Neural progenitor cell (in vitro differentiated cells): ENCODE measurements around the gene TADA3. TPM values are rescaled to one million over a fixed set of nuclear protein-coding genes. Genes with fewer than 3 reads are reported as not detected.

Experiments
- DNase-seq: peaks from one replicate; pipeline ENCODE4 v3.0.0-alpha.2; 2016; ENCODE audit warnings: low spot score
- H2AFZ ChIP-seq: fragments of 200-600 bp; sonication (generic); replicated peaks from 2 replicates; pipeline ENCODE4 v1.6.1; 2016; ENCODE audit warnings: antibody characterized with exemption
- H3F3A ChIP-seq: fragments of 200-600 bp; sonication (generic); 2 replicates; pipeline ENCODE4 v1.6.1; 2016; ENCODE audit warnings: antibody characterized with exemption, low read depth
- H3K27ac ChIP-seq: fragments of 200-600 bp; sonication (generic); 2 replicates; pipeline ENCODE4 v1.5.1; 2016; ENCODE audit warnings: mild to moderate bottlenecking
- H3K27me3 ChIP-seq: fragments of 200-600 bp; sonication (generic); 2 replicates; pipeline ENCODE4 v1.6.1; 2016; ENCODE audit warnings: mild to moderate bottlenecking, moderate library complexity
- H3K36me3 ChIP-seq: fragments of 200-600 bp; sonication (generic); 2 replicates; pipeline ENCODE4 v1.5.1; 2016
- H3K4me1 ChIP-seq: fragments of 200-600 bp; sonication (generic); 2 replicates; pipeline ENCODE4 v1.6.1; 2016; ENCODE audit warnings: mixed run types
- H3K4me2 ChIP-seq: fragments of 200-600 bp; sonication (generic); 2 replicates; pipeline ENCODE4 v1.6.1; 2016
- H3K4me3 ChIP-seq: fragments of 200-600 bp; sonication (generic); 2 replicates; pipeline ENCODE4 v1.5.1; 2016
- H3K79me2 ChIP-seq: fragments of 200-600 bp; sonication (generic); 2 replicates; pipeline ENCODE4 v1.6.1; 2016; ENCODE audit warnings: low read depth
- H3K9ac ChIP-seq: fragments of 200-600 bp; sonication (generic); 2 replicates; pipeline ENCODE4 v1.6.1; 2016
- H3K9me3 ChIP-seq: fragments of 200-600 bp; sonication (generic); 2 replicates; pipeline ENCODE4 v1.5.1; 2016; ENCODE audit warnings: low read depth
- H4K20me1 ChIP-seq: fragments of 200-600 bp; sonication (generic); 2 replicates; pipeline ENCODE4 v1.6.1; 2016; ENCODE audit warnings: low read depth
- H3K27ac Mint-ChIP-seq: 3 replicates; pipeline ENCODE4 v1.8.0; 2021; ENCODE audit warnings: mixed read lengths
- H3K27me3 Mint-ChIP-seq: 2 replicates; pipeline ENCODE4 v1.8.0; 2022; ENCODE audit warnings: low read depth, mild to moderate bottlenecking, inconsistent platforms, moderate library complexity, mixed read lengths; ENCODE audit not compliant: insufficient read depth
- H3K36me3 Mint-ChIP-seq: 3 replicates; pipeline ENCODE4 v1.8.0; 2021; ENCODE audit warnings: mixed read lengths
- H3K4me1 Mint-ChIP-seq: 3 replicates; pipeline ENCODE4 v1.8.0; 2021; ENCODE audit warnings: mixed read lengths
- H3K4me3 Mint-ChIP-seq: 3 replicates; pipeline ENCODE4 v1.8.0; 2021; ENCODE audit warnings: mild to moderate bottlenecking, moderate library complexity, mixed read lengths
- H3K9me3 Mint-ChIP-seq: 3 replicates; pipeline ENCODE4 v1.8.0; 2020; ENCODE audit warnings: mixed read lengths
- CTCF ChIP-seq: fragments of 200-600 bp; sonication (generic); IDR thresholded peaks from 2 replicates; pipeline ENCODE4 v1.5.1; 2017; ENCODE audit warnings: antibody characterized with exemption, mild to moderate bottlenecking
- EZH2 ChIP-seq: fragments of 200-600 bp; sonication (generic); IDR thresholded peaks from 2 replicates; pipeline ENCODE4 v1.6.1; 2017; ENCODE audit warnings: antibody characterized with exemption, mild to moderate bottlenecking, moderate library complexity
- EZH2phosphoT487 ChIP-seq: fragments of 200-600 bp; sonication (generic); IDR thresholded peaks from 2 replicates; pipeline ENCODE4 v1.6.1; 2017; ENCODE audit warnings: antibody characterized with exemption
- total RNA-seq: library from RNA; depleted of rRNA; stranded (reverse); fragments of >200 nt; gene quantifications from 2 replicates; pipeline ENCODE4 v1.2.3, GENCODE V29; 2015; ENCODE audit warnings: low replicate concordance

The TADA3 gene
- total RNA-seq, 1 donor from 2014 or later: 50.8 TPM

DNA sequence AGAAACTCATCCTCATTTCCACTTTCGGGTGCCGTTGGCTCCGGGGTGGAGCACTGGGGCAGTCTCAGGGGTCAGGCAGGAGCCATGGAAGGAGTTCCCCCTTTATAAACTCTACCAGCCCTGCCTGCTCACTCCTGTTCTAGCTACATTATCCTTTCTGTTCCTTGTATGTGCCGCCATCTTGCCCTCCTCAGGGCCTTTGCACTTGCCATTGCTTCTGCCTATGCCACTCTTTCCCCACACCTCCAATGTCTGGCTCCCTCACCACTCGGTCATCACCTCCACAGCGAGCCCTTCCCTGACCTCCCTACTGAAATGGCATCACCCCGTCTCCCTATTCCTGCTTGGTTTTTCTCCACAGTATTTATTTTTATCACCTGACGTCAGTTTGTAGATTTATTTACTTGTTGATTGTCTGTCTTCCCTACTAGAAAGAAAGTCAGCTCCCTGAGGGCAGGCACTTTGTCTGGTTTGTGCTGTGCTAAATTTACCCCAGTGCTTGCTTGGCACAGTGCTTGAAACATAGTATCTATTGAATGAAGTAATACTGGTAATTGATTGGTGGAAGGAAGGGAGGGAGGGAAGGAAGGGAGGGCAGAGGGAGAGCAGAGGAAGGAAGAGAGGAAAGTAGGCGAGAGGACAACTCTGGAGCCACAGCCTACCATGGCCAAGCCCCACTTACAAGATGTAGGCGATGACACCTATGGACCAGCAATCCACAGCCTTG is 31.3 kb downstream of the TADA3 start:
- no peak overlapping the region for H3K4me3 ChIP-seq
- H3K4me1 Mint-ChIP-seq: no peaks in the 10 kb centered on the region
- H3F3A ChIP-seq: peaks cover 7% of the 10 kb centered on the region
- peaks cover 2% of the 10 kb centered on the region for H3K4me1 ChIP-seq
- no peaks in the 10 kb centered on the region for H4K20me1 ChIP-seq
- no peak overlapping the region for H3K27ac Mint-ChIP-seq
- TF ChIP-seq EZH2phosphoT487: no peak
- no peak for TF ChIP-seq CTCF
- no peak for TF ChIP-seq EZH2
- H3K27me3 Mint-ChIP-seq: peaks cover 7% of the 10 kb centered on the region
- H3K36me3 Mint-ChIP-seq: peaks cover 29% of the 10 kb centered on the region
- DNase-seq: no peak
- no peaks in the 10 kb centered on the region for H3K9me3 Mint-ChIP-seq
- no peak overlapping the region for H3K9ac ChIP-seq
- no peaks in the 10 kb centered on the region for H3K36me3 ChIP-seq
- no peaks in the 10 kb centered on the region for H3K27me3 ChIP-seq
- no peak overlapping the region for H3K27ac ChIP-seq
- H2AFZ ChIP-seq: no peak overlapping the region
- no peaks in the 10 kb centered on the region for H3K9me3 ChIP-seq
- no peaks in the 10 kb centered on the region for H3K79me2 ChIP-seq
- H3K4me3 Mint-ChIP-seq: no peak overlapping the region
- H3K4me2 ChIP-seq: no peak overlapping the region

DNA sequence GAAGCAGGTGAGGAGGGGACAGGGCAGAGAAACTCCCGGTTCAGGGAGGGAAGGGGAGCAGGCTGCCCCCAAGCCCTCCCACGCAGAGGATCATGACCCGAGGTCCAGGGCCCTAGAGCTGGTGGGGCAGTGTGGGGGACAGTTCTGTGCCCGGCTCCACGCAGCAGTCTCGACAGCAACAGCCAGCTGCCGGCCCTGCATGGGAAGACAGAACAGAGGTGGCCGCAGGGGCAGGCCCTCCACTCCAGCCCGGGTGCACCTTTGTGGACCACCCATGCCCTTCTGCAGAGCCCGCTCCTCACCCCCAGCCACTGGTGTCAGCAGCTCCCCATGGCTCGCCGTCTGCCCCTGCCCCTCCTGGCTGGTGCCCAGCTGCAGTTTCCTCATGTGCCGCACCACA is 34.8 kb downstream of the TADA3 start:
- Histone ChIP-seq H3K9me3 (no peaks in the 10 kb centered on the region), H3K27me3 (no peaks in the 10 kb centered on the region), H2AFZ (no peak overlapping the region), H3K9ac (no peak overlapping the region), H3K4me1 (no peaks in the 10 kb centered on the region), H3K4me3 (no peak overlapping the region), H3K36me3 (no peaks in the 10 kb centered on the region), H3K27ac (no peak overlapping the region), H3K4me2 (no peak overlapping the region), H4K20me1 (peaks cover 3% of the 10 kb centered on the region), H3F3A (no peaks in the 10 kb centered on the region), H3K79me2 (no peaks in the 10 kb centered on the region)
- H3K4me3 Mint-ChIP-seq: no peak overlapping the region
- no peak overlapping the region for H3K27ac Mint-ChIP-seq
- TF ChIP-seq CTCF (no peak), EZH2 (no peak), EZH2phosphoT487 (no peak)
- no peaks in the 10 kb centered on the region for H3K4me1 Mint-ChIP-seq
- H3K9me3 Mint-ChIP-seq: no peaks in the 10 kb centered on the region
- H3K36me3 Mint-ChIP-seq: peaks cover 34% of the 10 kb centered on the region
- no peak for DNase-seq
- peaks cover 7% of the 10 kb centered on the region for H3K27me3 Mint-ChIP-seq

- H3K9me3 Mint-ChIP-seq: no peaks in the 10 kb centered on the region
- no peak overlapping the region for H3K27ac ChIP-seq
- peaks cover 3% of the 10 kb centered on the region for H4K20me1 ChIP-seq
- H3F3A ChIP-seq: peaks cover 8% of the 10 kb centered on the region
- H3K4me1 ChIP-seq: no peaks in the 10 kb centered on the region
- peaks cover 16% of the 10 kb centered on the region for H3K79me2 ChIP-seq
- TF ChIP-seq CTCF: no peak
- no peak for TF ChIP-seq EZH2
- no peak for TF ChIP-seq EZH2phosphoT487
- H3K27me3 Mint-ChIP-seq: peaks cover 7% of the 10 kb centered on the region
- no peak overlapping the region for H3K9ac ChIP-seq
- no peaks in the 10 kb centered on the region for H3K27me3 ChIP-seq
- H3K4me2 ChIP-seq: no peak overlapping the region
- H3K4me1 Mint-ChIP-seq: peaks cover 12% of the 10 kb centered on the region
- peaks cover 31% of the 10 kb centered on the region for H3K36me3 Mint-ChIP-seq
- H2AFZ ChIP-seq: no peak overlapping the region
- no peaks in the 10 kb centered on the region for H3K36me3 ChIP-seq
- H3K27ac Mint-ChIP-seq: no peak overlapping the region
- H3K4me3 ChIP-seq: no peak overlapping the region
- no peaks in the 10 kb centered on the region for H3K9me3 ChIP-seq
- DNase-seq: no peak
- H3K4me3 Mint-ChIP-seq: no peak overlapping the region
Observed at GRCh38 chr3:9754678-9755077, 37.6 kb downstream of the TADA3 start.
